GM12878 (cell line): ENCODE results near the gene MAFF. TPM values are rescaled to one million over a fixed set of nuclear protein-coding genes. Genes with fewer than 3 reads are reported as not detected.

ENCODE experiments used
- ATAC-seq: fragments of 200-7000 bp; cut with Tn5 transposase; 3 replicates; pipeline ENCODE4 v1.9.1; 2020; ENCODE audit warnings: mild to moderate bottlenecking, moderate library complexity
- BruUV-seq: library from RNA; stranded (reverse); fragments of 400-500 nt; replicated peaks from 2 replicates; lab custom pipeline; 2021; lab: Mats Ljungman, UMichigan
- CTCF ChIA-PET: fragments of 300-600 bp; sonication (Branson Sonifier 250); formaldehyde crosslinking; extraction: SDS; loops from one replicate; lab custom pipeline; 2021; ENCODE audit warnings: inconsistent platforms; lab: Yijun Ruan, JAX
- POLR2A ChIA-PET: fragments of 350-600 bp; formaldehyde crosslinking; extraction: SDS; loops from one replicate; lab custom pipeline; 2021; ENCODE audit warnings: inconsistent platforms; lab: Charles Lee
- RAD21 ChIA-PET: fragments of 300-600 bp; sonication (Branson Sonifier 250); formaldehyde crosslinking; loops from one replicate; lab custom pipeline; 2023; ENCODE audit warnings: antibody characterized with exemption; ENCODE audit not compliant: unreplicated experiment; lab: Charles Lee
- SMC1A ChIA-PET: fragments of 300-600 bp; sonication (Branson Sonifier 250); formaldehyde crosslinking; loops from one replicate; lab custom pipeline; 2023; ENCODE audit not compliant: unreplicated experiment, uncharacterized antibody; lab: Charles Lee
- DNase-seq: peaks from one replicate; pipeline ENCODE4 v3.0.0-alpha.2; 2011; ENCODE audit warnings: low read depth, low spot score
- FAIRE-seq: peaks from 3 replicates; lab custom pipeline; 2011; peaks lifted over from hg19 to GRCh38; lab: Jason Lieb, UNC
- H2AFZ ChIP-seq: 2 replicates; pipeline ENCODE4 v1.6.0; 2011; ENCODE audit warnings: low read depth, low read length, control low read depth; ENCODE audit not compliant: control insufficient read depth
- H3K27ac ChIP-seq: 2 replicates; pipeline ENCODE4 v1.5.1; 2011; ENCODE audit warnings: control low read depth; ENCODE audit not compliant: control insufficient read depth, insufficient read depth
- H3K27me3 ChIP-seq, 2 experiments: replicated peaks in 1 of 2; 2 replicates each; pipeline versions ENCODE4 v1.6.0 to v1.6.1; 2011; ENCODE audit warnings: low read length in 1 of 2; ENCODE audit not compliant: control insufficient read depth in 2 of 2, insufficient read depth in 2 of 2
- H3K36me3 ChIP-seq, 2 experiments: 2 replicates each; pipeline ENCODE4 v1.5.1; 2011; ENCODE audit warnings: low read length in 1 of 2; ENCODE audit not compliant: control insufficient read depth in 2 of 2, insufficient read depth in 2 of 2
- H3K4me1 ChIP-seq: 2 replicates; pipeline ENCODE4 v1.6.1; 2011; ENCODE audit warnings: mild to moderate bottlenecking, low read length, moderate library complexity, mixed read lengths; ENCODE audit not compliant: control insufficient read depth, insufficient read depth
- H3K4me2 ChIP-seq: 2 replicates; pipeline ENCODE4 v1.6.0; 2011; ENCODE audit warnings: control low read depth; ENCODE audit not compliant: control insufficient read depth, insufficient read depth
- H3K4me3 ChIP-seq: fragments of 200-600 bp; sonication (generic); 2 replicates; pipeline ENCODE4 v1.5.1; 2016
- H3K79me2 ChIP-seq: 2 replicates; pipeline ENCODE4 v1.6.0; 2011; ENCODE audit warnings: low read length; ENCODE audit not compliant: control insufficient read depth, insufficient read depth
- H3K9ac ChIP-seq: 2 replicates; pipeline ENCODE4 v1.8.0; 2011; ENCODE audit warnings: low read length, control low read depth, mixed read lengths; ENCODE audit not compliant: control insufficient read depth, insufficient read depth
- H3K9me3 ChIP-seq: replicated peaks from 3 replicates; pipeline ENCODE4 v1.5.1; 2011; ENCODE audit warnings: mild to moderate bottlenecking, low read length; ENCODE audit not compliant: control insufficient read depth, insufficient read depth
- H4K20me1 ChIP-seq: 2 replicates; pipeline ENCODE4 v1.6.0; 2011; ENCODE audit not compliant: control insufficient read depth, insufficient read depth
- ASH2L ChIP-seq: fragments of 300-600, 200-600 bp; sonication (generic); IDR thresholded peaks from 2 replicates; pipeline ENCODE4 v1.6.1; 2017; ENCODE audit warnings: low read depth, mild to moderate bottlenecking, borderline replicate concordance
- BCL3 ChIP-seq: IDR thresholded peaks from 2 replicates; pipeline ENCODE4 v1.6.1; 2011; ENCODE audit warnings: borderline replicate concordance, low read depth, mild to moderate bottlenecking, moderate library complexity, low read length; ENCODE audit not compliant: insufficient read depth, poor library complexity, severe bottlenecking
- ETV6 ChIP-seq, 2 experiments: fragments of 450-650 bp in 1 of 2; IDR thresholded peaks in 1 of 2; conservative IDR thresholded peaks in 1 of 2; 2 replicates each; pipeline ENCODE4 v1.6.1; 2014; ENCODE audit warnings: antibody characterized with exemption in 1 of 2, borderline replicate concordance in 1 of 2, low read depth in 1 of 2, mild to moderate bottlenecking in 1 of 2, moderate library complexity in 1 of 2
- HDAC6 ChIP-seq: fragments of 200-600 bp; sonication (generic); IDR thresholded peaks from one replicate; pipeline ENCODE4 v1.8.0; 2017; ENCODE audit warnings: antibody characterized with exemption; ENCODE audit not compliant: unreplicated experiment
- JUND ChIP-seq: IDR thresholded peaks from 2 replicates; pipeline ENCODE4 v1.6.1; 2012; ENCODE audit warnings: low read depth, mild to moderate bottlenecking, low read length, improper control_type of control experiment, moderate library complexity
- NKRF ChIP-seq: fragments of 450-650 bp; conservative IDR thresholded peaks from 2 replicates; pipeline ENCODE4 v1.6.1; 2017; ENCODE audit warnings: mild to moderate bottlenecking, moderate library complexity
- RB1 ChIP-seq: fragments of 450-650 bp; formaldehyde crosslinking; IDR thresholded peaks from 2 replicates; pipeline ENCODE4 v1.6.1; 2017; ENCODE audit warnings: mild to moderate bottlenecking, borderline replicate concordance
- SMAD5 ChIP-seq: IDR thresholded peaks from 2 replicates; pipeline ENCODE4 v1.6.1; 2016; ENCODE audit warnings: antibody characterized with exemption, low read depth
- SUZ12 ChIP-seq: fragments of 200-600 bp; sonication (generic); IDR thresholded peaks from one replicate; pipeline ENCODE4 v1.6.1; 2018; ENCODE audit warnings: antibody characterized with exemption, mild to moderate bottlenecking; ENCODE audit not compliant: unreplicated experiment
- TARDBP ChIP-seq: IDR thresholded peaks from 2 replicates; pipeline ENCODE4 v1.6.1; 2016; ENCODE audit warnings: borderline replicate concordance
- TCF7 ChIP-seq: IDR thresholded peaks from 2 replicates; pipeline ENCODE4 v1.6.1; 2014; ENCODE audit warnings: antibody characterized with exemption, borderline replicate concordance
- YBX1 ChIP-seq: fragments of 450-650 bp; IDR thresholded peaks from 2 replicates; pipeline ENCODE4 v1.6.1; 2016; ENCODE audit warnings: antibody characterized with exemption
- WGBS: methylation state at CpG from one replicate; pipeline ENCODE4 v1.1.6; 2016; ENCODE audit warnings: low lambda C conversion rate; ENCODE audit not compliant: insufficient replicate concordance, insufficient coverage; ENCODE audit errors: missing lambda C conversion rate; 5-methylcytosine and 5-hydroxymethylcytosine counted together
- in situ Hi-C: fragments of 300-500 bp; cut with MboI; formaldehyde crosslinking; loops from 9 replicates; pipeline ENCODE4 v1.14.3; 2018; ENCODE audit warnings: mixed read lengths
- intact Hi-C: fragments of 100-400 bp; cut with micrococcal nuclease; formaldehyde crosslinking; loops from one replicate; pipeline ENCODE4 v1.14.2; 2022; ENCODE audit not compliant: unreplicated experiment
- polyA plus RNA-seq, 11 experiments: library from polyadenylated mRNA; depleted of rRNA in 4 of 11; unstranded in 6 of 11; stranded (reverse) in 5 of 11; fragments of >200 nt; fragmentation: Nextera tagmentation in 4 of 11; fragmentation: Illumina TruSeq in 1 of 11; extraction: Ambion mirVana in 4 of 11; extraction: Trizol in 1 of 11; gene quantifications; 1 replicate in 1 of 11; 2 replicates in 10 of 11; pipeline versions ENCODE4 v1.2.1 to v1.2.3, GENCODE V29; 2011 to 2016; ENCODE audit warnings: inconsistent platforms in 2 of 11, missing spikeins in 2 of 11, low read depth in 1 of 11
- total RNA-seq, 4 experiments: library from RNA; depleted of rRNA in 3 of 4; stranded (reverse); fragments of >200 nt in 3 of 4; fragmentation: Illumina TruSeq in 1 of 4; extraction: Trizol in 1 of 4; gene quantifications; 2 replicates each; pipeline versions ENCODE4 v1.2.1 to v1.2.3, GENCODE V29; 2013 to 2021
- TF ChIP-seq, protein P1 (sequence below): fragments of 450-650 bp; IDR thresholded peaks from 2 replicates; pipeline ENCODE4 v1.6.1; 2017; ENCODE audit warnings: mild to moderate bottlenecking, moderate library complexity
- TF ChIP-seq, protein P2 (sequence below): fragments of 450-650 bp; IDR thresholded peaks from 2 replicates; pipeline ENCODE4 v1.6.1; 2017; ENCODE audit warnings: borderline replicate concordance

The MAFF gene
- total and polyA plus RNA-seq, 10 of the 15 experiments (the other 5 are each of a cell fraction or from before 2014, with no cell fraction given): 0.22 to 2.3 (median 0.81) TPM; not detected in 1

- TF ChIP-seq SUZ12: no peak
- TF ChIP-seq ASH2L: no peak
- TF ChIP-seq JUND: no peak
- no peak for TF ChIP-seq TCF7
- no peak for TF ChIP-seq SMAD5
- TF ChIP-seq ETV6 (conservative IDR thresholded peaks at IDR 0.05 in 1 of 2, IDR thresholded peaks at IDR 0.05 in 1 of 2; ENCODE audit: borderline replicate concordance in 1 of 2, low read depth in 1 of 2): no peak
- TF ChIP-seq TARDBP: no peak
- TF ChIP-seq, protein P1, sequence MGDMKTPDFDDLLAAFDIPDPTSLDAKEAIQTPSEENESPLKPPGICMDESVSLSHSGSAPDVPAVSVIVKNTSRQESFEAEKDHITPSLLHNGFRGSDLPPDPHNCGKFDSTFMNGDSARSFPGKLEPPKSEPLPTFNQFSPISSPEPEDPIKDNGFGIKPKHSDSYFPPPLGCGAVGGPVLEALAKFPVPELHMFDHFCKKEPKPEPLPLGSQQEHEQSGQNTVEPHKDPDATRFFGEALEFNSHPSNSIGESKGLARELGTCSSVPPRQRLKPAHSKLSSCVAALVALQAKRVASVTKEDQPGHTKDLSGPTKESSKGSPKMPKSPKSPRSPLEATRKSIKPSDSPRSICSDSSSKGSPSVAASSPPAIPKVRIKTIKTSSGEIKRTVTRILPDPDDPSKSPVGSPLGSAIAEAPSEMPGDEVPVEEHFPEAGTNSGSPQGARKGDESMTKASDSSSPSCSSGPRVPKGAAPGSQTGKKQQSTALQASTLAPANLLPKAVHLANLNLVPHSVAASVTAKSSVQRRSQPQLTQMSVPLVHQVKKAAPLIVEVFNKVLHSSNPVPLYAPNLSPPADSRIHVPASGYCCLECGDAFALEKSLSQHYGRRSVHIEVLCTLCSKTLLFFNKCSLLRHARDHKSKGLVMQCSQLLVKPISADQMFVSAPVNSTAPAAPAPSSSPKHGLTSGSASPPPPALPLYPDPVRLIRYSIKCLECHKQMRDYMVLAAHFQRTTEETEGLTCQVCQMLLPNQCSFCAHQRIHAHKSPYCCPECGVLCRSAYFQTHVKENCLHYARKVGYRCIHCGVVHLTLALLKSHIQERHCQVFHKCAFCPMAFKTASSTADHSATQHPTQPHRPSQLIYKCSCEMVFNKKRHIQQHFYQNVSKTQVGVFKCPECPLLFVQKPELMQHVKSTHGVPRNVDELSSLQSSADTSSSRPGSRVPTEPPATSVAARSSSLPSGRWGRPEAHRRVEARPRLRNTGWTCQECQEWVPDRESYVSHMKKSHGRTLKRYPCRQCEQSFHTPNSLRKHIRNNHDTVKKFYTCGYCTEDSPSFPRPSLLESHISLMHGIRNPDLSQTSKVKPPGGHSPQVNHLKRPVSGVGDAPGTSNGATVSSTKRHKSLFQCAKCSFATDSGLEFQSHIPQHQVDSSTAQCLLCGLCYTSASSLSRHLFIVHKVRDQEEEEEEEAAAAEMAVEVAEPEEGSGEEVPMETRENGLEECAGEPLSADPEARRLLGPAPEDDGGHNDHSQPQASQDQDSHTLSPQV: no peak
Observed at GRCh38 chr22:38230916-38231315, 29.1 kb downstream of the MAFF start (continued).

- in situ Hi-C loops: no loop called here
- no peaks in the 10 kb centered on the region for H3K9me3 ChIP-seq
- no peak overlapping the region for H3K4me3 ChIP-seq
- H3K27ac ChIP-seq: no peak overlapping the region
- H3K4me2 ChIP-seq: no peak overlapping the region
- peaks cover 3 to 5% of the 10 kb centered on the region in 2 experiments; a peak in 3 of 4 replicates for H3K36me3 ChIP-seq
- ChIA-PET POLR2A (no interaction called here), RAD21 (no interaction called here), SMC1A (no interaction called here), CTCF (no interaction called here)
- no peaks in the 10 kb centered on the region for H3K27me3 ChIP-seq
- intact Hi-C loops: no loop called here
- H3K9ac ChIP-seq: no peak overlapping the region
- DNase-seq: no peak
- no peaks in the 10 kb centered on the region for H3K4me1 ChIP-seq
- whole genome bisulfite sequencing: 67% methylated on average over 8 of the region's 8 CpGs
- FAIRE-seq: no peak
- no peak overlapping the region for H2AFZ ChIP-seq
- ATAC-seq: no peak
- H3K79me2 ChIP-seq: no peaks in the 10 kb centered on the region
- H4K20me1 ChIP-seq: no peaks in the 10 kb centered on the region
- no TSS peak for BruUV-seq
- TF ChIP-seq SUZ12 (no peak), RB1 (no peak), TARDBP (no peak), BCL3 (no peak), NKRF (no peak), HDAC6 (no peak), YBX1 (no peak)
- TF ChIP-seq, protein P2, sequence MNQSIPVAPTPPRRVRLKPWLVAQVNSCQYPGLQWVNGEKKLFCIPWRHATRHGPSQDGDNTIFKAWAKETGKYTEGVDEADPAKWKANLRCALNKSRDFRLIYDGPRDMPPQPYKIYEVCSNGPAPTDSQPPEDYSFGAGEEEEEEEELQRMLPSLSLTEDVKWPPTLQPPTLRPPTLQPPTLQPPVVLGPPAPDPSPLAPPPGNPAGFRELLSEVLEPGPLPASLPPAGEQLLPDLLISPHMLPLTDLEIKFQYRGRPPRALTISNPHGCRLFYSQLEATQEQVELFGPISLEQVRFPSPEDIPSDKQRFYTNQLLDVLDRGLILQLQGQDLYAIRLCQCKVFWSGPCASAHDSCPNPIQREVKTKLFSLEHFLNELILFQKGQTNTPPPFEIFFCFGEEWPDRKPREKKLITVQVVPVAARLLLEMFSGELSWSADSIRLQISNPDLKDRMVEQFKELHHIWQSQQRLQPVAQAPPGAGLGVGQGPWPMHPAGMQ: no peak
Observed at GRCh38 chr22:38232196-38232595, 30.4 kb downstream of the MAFF start.
